Renal cortical epithelial cell (primary cell): ENCODE measurements around the gene NISCH. TPM values are rescaled to one million over a fixed set of nuclear protein-coding genes. Genes with fewer than 3 reads are reported as not detected.

Experiments
- DNase-seq: peaks from one replicate; pipeline ENCODE4 v3.0.0-alpha.2; 2011; ENCODE audit warnings: low read depth
- total RNA-seq: library from RNA; depleted of rRNA; stranded (reverse); fragments of >200 nt; gene quantifications from 2 replicates; pipeline ENCODE4 v1.2.3, GENCODE V29; 2014

Gene NISCH
- total RNA-seq, 1 donor from 2014 or later: 111 TPM

- DNase-seq: no peak
Observed at GRCh38 chr3:52447512-52448355, 7.7 kb upstream of the NISCH start.

- no peak for DNase-seq
Observed at GRCh38 chr3:52450489-52451236, 4.7 kb upstream of the NISCH start.

DNA sequence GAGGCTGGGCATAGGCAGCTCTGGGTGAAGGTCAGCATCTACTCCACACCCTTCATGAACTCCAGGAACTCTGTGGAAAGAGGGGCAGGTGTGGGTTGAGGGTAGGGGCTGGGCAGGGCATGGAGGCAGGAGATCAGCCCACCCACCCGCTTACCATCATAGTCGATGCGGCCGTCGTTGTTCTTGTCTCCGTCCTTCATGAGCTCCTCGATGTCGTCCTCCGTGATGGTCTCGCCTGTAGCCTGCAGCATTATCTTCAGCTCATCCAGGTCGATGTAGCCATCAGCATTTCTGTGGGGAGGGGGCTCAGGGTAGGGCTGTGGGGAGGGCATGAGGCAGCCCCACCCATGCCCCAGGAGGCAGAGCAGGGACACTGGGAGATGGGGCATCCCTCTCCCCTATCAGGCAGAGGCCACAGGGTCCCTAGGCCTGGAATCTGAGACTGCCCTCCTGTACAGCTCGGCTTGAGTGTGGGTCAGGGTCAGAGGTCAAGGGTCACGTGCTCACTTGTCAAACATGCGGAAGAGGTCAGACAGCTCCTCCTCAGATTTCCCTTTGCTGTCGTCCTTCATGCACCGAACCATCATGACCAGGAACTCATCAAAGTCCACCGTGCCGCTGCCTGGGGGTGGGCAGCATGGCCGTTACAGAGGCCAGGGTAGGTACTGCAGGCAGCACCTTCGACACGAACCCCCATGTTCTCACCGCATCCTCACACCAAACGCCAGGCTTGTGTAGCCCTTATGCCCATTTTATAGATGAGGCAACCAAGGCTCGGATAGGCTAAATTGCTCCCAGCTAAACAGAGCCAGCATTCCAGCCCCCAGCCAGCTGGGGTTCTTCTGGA is 3.9 kb upstream of the NISCH start:
- no peak for DNase-seq

DNA sequence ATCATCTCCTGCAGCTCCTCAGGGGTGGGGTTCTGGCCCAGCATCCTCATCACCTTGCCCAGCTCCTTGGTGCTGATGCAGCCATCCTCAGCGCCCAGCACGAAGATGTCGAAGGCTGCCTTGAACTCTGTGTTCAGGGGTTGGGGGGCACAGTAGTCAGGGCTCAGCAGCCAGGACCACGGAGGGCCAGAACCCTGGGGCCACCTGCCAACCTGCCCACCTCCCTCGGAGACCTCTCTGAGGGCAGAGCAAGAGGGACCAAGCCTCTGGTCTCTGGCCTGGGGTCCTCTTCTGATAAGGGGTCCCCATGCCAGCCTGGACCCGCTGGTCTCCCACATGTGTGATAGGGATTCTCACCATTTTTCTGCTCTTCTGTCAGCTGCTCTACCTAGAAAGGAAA is 3.3 kb upstream of the NISCH start:
- no peak for DNase-seq

GRCh38 chr3:52452570-52453221 is 2.7 kb upstream of the NISCH start:
- DNase-seq: no peak

- DNase-seq: no peak
Observed at GRCh38 chr3:52453496-52454249, 1.7 kb upstream of the NISCH start, which contains the start of gene TNNC1. TNNC1 (minus strand) TSS chr3:52454041; CDS start chr3:52454015, 26 bp downstream.

GRCh38 chr3:52454250-52454937 is 1.0 kb upstream of the NISCH start:
- no peak for DNase-seq

DNA sequence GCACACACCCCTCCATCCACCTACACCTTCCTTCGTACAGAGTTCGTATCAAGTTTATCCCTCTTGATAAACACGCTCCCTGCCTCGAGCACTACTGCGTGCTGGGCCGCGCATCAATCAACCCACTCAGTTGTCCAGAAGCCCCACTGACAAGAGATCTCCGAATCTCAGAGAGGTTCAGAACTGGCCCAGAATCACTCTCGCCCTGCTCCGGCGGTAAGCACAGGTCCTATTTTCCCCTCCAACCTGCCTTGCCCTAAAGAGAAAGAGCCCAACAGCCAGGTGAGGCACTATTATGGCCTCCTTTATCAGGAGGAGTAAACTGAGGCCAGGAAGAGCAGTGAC is 494 bp upstream of the NISCH start:
- no peak for DNase-seq

GRCh38 chr3:52456169-52456799 is 880 bp downstream of the NISCH start:
- no peak for DNase-seq

DNA sequence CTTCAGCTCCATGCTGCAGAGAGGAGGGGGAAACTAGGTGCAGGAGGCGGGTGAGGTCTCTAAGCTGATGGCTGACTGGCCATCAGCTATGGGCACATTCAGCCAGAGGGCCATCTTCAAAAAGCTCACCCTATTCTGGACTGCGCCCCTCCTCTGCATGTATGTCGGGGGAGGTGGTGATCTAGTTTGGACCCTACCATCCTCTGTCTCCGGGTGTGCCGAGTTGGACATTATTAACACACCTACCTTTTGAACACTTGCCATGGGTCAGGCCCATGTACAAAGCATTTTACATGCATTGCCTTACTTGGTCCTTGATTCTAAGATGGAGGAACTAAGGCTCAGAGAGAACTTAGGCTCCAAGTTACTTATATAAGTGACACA is 1.4 kb downstream of the NISCH start:
- no peak for DNase-seq

- no peak for DNase-seq
Observed at GRCh38 chr3:52458031-52458760, 2.8 kb downstream of the NISCH start.

DNA sequence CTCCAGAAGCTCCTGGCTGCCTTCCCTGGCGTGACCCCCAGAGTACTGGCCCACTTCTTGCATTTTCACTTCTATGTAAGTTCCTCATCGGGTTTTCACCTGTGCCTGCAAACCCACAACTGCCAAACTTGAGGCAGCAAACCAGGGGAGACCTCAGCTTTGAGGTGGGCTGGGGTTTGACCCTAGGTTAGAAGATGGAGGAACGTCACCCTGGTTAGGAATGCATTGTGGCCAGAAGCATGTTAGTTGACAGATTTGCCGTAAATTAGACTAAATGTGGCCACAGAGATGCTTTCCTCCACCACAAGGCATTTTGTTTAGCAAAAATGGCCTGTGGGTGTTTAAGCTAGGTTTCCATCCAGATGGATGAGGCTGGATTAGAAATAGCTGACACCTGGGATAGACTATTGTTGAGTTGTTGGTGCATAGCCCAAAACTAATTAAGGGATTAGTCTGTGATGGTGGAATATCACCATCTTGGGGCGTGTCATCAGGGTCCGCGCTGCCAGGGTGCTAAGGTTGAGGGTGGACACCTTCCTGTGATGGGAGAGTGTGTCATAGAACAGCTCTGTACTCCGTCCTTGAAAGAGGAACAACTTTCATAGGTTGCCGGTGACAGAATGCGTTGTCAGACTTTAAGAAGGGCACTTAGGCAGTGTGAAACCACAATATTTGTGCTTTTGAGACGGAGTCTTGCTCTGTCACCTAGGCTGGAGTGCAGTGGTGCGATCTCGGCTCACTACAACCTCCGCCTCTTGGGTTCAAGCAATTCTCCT is 3.6 kb downstream of the NISCH start:
- DNase-seq: no peak

DNA sequence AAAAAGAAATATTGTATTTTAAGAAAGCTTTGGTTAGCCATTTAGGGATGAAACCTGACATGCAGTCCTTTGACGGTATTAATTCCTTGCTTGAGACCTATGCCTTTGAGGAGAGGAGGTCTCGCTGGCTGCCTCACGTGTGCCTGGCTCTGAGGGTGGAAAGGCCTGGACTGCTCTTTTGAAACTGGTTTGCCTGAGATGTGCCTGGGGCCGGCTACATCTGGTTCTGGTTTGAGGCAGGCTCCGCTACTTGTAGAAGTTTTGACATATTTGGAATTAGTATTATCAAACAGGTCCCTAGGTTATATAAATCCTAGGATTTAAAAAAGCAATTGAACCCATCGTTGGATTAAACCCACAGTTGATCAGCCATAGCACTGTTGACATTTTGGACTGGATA is 6.5 kb downstream of the NISCH start:
- DNase-seq: no peak

- DNase-seq: no peak
Observed at GRCh38 chr3:52463416-52463815, 8.0 kb downstream of the NISCH start.

DNA sequence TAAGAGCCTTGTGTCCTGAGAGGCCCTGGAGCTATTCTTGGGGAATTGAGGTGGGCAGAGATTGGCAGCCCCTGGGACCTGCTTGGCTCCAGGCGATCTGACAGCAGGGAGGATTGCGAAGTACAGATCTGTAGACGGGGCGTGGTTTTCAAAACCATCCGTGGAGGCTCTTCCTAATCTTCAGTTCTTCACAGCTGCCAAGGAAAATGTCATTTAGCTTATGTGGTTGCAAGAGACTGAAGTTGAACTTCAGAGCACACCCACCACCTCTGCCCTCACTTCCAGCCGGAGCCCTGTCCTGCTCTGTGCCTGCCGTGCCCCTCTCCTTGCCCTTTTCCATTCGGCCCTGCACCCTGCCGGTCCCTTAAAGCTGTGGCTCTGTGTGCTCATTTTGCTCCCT is 12.9 kb downstream of the NISCH start:
- no peak for DNase-seq

- no peak for DNase-seq
Observed at GRCh38 chr3:52469001-52469400, 13.6 kb downstream of the NISCH start.

DNA sequence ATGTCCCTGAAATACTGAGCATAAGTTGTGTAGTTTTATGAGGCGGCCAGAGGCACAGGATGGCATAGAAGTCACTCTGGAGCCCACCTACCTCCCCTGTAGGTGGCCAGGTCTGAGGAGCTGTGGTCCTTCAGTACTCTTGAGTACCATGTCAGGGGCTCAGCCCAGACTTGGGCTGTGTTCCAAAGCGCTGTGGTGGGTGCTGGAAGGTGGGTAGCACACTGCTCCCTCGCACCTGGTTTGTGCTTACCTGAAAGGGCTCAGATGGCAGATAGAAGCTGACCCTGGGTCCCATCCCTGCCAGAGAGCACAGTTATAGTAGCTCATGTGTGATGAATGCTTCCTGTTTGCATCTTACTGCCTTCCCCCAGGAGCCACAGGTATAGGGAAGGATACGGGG is 15.5 kb downstream of the NISCH start:
- DNase-seq: no peak
